ENCODE measurements around the gene KCTD19. TPM values are rescaled to one million over a fixed set of nuclear protein-coding genes. Genes with fewer than 3 reads are reported as not detected.

The KCTD19 gene
- total and polyA plus RNA-seq, 4 donors = 0.07 to 5.1 (median 0.32) TPM

GRCh38 chr16:67284699-67285646 lies 41.6 kb downstream of the KCTD19 start:
- Histone ChIP-seq H3K27ac (ENCODE audit: low read depth in 1 of 2, low read length in 1 of 2) (no peak overlapping the region), H3K4me3 (no peak overlapping the region), H3K36me3 (ENCODE audit: control insufficient read depth in 4 of 4, insufficient read depth in 4 of 4, low read length in 4 of 4) (peaks cover 0 to 7% (median 0%) of the 10 kb centered on the region in 4 donors), H3K9ac (ENCODE audit: insufficient read depth in 1 of 2, low read length in 2 of 2) (no peak overlapping the region), H3K9me3 (ENCODE audit: control insufficient read depth in 4 of 4, insufficient read depth in 3 of 4, low read length in 3 of 4) (no peaks in the 10 kb centered on the region), H3K4me1 (ENCODE audit: control insufficient read depth in 5 of 5, insufficient read depth in 5 of 5, low read length in 5 of 5) (peaks cover 0 to 5% (median 0%) of the 10 kb centered on the region in 5 donors), H3K27me3 (ENCODE audit: control insufficient read depth in 3 of 3, insufficient read depth in 3 of 3, low read length in 2 of 3) (no peaks in the 10 kb centered on the region)
- ATAC-seq (ENCODE audit: insufficient read depth, low FRiP score) = peak; percentile 70
- TF ChIP-seq, protein P1, sequence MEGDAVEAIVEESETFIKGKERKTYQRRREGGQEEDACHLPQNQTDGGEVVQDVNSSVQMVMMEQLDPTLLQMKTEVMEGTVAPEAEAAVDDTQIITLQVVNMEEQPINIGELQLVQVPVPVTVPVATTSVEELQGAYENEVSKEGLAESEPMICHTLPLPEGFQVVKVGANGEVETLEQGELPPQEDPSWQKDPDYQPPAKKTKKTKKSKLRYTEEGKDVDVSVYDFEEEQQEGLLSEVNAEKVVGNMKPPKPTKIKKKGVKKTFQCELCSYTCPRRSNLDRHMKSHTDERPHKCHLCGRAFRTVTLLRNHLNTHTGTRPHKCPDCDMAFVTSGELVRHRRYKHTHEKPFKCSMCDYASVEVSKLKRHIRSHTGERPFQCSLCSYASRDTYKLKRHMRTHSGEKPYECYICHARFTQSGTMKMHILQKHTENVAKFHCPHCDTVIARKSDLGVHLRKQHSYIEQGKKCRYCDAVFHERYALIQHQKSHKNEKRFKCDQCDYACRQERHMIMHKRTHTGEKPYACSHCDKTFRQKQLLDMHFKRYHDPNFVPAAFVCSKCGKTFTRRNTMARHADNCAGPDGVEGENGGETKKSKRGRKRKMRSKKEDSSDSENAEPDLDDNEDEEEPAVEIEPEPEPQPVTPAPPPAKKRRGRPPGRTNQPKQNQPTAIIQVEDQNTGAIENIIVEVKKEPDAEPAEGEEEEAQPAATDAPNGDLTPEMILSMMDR (IDR thresholded peaks at IDR 0.05; ENCODE audit: control extremely low read depth, extremely low read depth) = no peak
- WGBS, 2 donors = 79 to 88% methylated on average over 32 to 34 of the region's 34 CpGs
- DNase-seq = peak in 2 of 3 donors; percentile 35 to 54

DNA sequence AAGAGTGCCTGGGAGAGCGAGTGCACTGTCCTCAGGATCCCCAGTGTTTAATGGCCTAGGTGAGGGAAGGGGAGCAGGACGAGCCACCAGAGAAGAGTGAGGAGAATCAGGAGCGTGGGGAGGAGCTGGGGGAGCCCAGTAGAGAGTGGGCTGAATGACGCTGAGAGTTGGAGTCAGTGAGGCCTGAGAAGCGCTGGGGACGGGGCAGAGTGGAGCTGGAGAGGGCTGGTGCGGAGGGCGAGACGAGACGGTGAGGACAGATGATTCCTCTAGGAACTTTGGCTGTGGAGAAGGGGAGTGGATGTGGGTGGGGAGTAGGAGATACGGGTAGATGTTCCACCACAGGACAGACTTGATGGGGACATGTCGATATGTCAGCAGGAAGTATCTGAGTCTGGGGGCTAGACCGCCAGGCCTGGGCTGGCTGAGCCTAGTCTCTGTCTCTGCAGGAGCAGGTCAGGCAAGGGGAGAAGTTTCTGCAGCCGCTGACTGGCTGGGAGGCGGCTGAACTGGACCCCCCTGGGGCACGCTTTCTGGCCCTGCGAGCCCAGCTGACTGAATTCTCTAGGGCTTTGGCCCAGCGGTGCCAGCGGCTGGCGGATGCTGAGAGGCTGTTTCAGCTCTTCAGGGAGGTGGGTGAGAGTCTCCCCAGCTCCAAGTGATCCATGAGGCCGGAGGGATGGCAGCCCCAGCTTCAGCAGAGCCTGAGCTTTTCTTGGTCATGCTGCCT lies 42.5 kb downstream of the KCTD19 start:
- DNase-seq (no peak), ATAC-seq (ENCODE audit: insufficient read depth, low FRiP score) (no peak)
- Histone ChIP-seq H3K27ac (ENCODE audit: low read depth in 1 of 2, low read length in 1 of 2) (no peak overlapping the region), H3K9me3 (ENCODE audit: control insufficient read depth in 4 of 4, insufficient read depth in 3 of 4, low read length in 3 of 4) (no peaks in the 10 kb centered on the region), H3K27me3 (ENCODE audit: control insufficient read depth in 3 of 3, insufficient read depth in 3 of 3, low read length in 2 of 3) (no peaks in the 10 kb centered on the region), H3K9ac (ENCODE audit: insufficient read depth in 1 of 2, low read length in 2 of 2) (no peak overlapping the region), H3K4me1 (ENCODE audit: control insufficient read depth in 5 of 5, insufficient read depth in 5 of 5, low read length in 5 of 5) (peaks cover 0 to 9% (median 5%) of the 10 kb centered on the region in 5 donors), H3K36me3 (ENCODE audit: control insufficient read depth in 4 of 4, insufficient read depth in 4 of 4, low read length in 4 of 4) (peaks cover 0 to 7% (median 0%) of the 10 kb centered on the region in 4 donors), H3K4me3 (no peak overlapping the region)
- 94 to 97% methylated on average over 21 of the region's 21 CpGs for WGBS, 2 donors
- TF ChIP-seq, protein P1 (IDR thresholded peaks at IDR 0.05; ENCODE audit: control extremely low read depth, extremely low read depth) = no peak

GRCh38 chr16:67283039-67283825 lies 43.3 kb downstream of the KCTD19 start:
- ATAC-seq (ENCODE audit: insufficient read depth, low FRiP score) = no peak
- TF ChIP-seq, protein P1 (IDR thresholded peaks at IDR 0.05; ENCODE audit: control extremely low read depth, extremely low read depth) = no peak
- 91 to 94% methylated on average over 7 of the region's 7 CpGs for WGBS, 2 donors
- Histone ChIP-seq H3K4me3 (no peak overlapping the region), H3K36me3 (ENCODE audit: control insufficient read depth in 4 of 4, insufficient read depth in 4 of 4, low read length in 4 of 4) (peaks cover 0 to 7% (median 0%) of the 10 kb centered on the region in 4 donors), H3K27me3 (ENCODE audit: control insufficient read depth in 3 of 3, insufficient read depth in 3 of 3, low read length in 2 of 3) (no peaks in the 10 kb centered on the region), H3K4me1 (ENCODE audit: control insufficient read depth in 5 of 5, insufficient read depth in 5 of 5, low read length in 5 of 5) (peaks cover 0 to 15% (median 5%) of the 10 kb centered on the region in 5 donors), H3K27ac (ENCODE audit: low read depth in 1 of 2, low read length in 1 of 2) (no peak overlapping the region), H3K9me3 (ENCODE audit: control insufficient read depth in 4 of 4, insufficient read depth in 3 of 4, low read length in 3 of 4) (no peaks in the 10 kb centered on the region), H3K9ac (ENCODE audit: insufficient read depth in 1 of 2, low read length in 2 of 2) (no peak overlapping the region)
- no peak for DNase-seq
